Liver (tissue), 9 donors: ENCODE data around the gene IGF1R. TPM values are rescaled to one million over a fixed set of nuclear protein-coding genes. Genes with fewer than 3 reads are reported as not detected.

Experiments used
- DNase-seq: peaks from one replicate; pipeline ENCODE4 v3.0.0-alpha.2; 2017; ENCODE audit warnings: low spot score
- H3K27ac ChIP-seq, 2 donors: one replicate each; pipeline ENCODE4 v1.7.0; 2013; ENCODE audit warnings: inconsistent platforms in 2 of 2, low read length in 2 of 2, control low read depth in 1 of 2, low read depth in 1 of 2, mild to moderate bottlenecking in 1 of 2
- H3K27me3 ChIP-seq, 4 donors: one replicate each; pipeline versions ENCODE4 v1.6.1 to v1.7.0; 2013; ENCODE audit warnings: low read length in 3 of 4, inconsistent platforms in 1 of 4, mild to moderate bottlenecking in 1 of 4, moderate library complexity in 1 of 4; ENCODE audit not compliant: control insufficient read depth in 4 of 4, insufficient read depth in 4 of 4
- H3K36me3 ChIP-seq, 4 donors: one replicate each; pipeline versions ENCODE4 v1.6.1 to v1.7.0; 2013; ENCODE audit warnings: low read length in 3 of 4, mild to moderate bottlenecking in 3 of 4, low read depth in 1 of 4, moderate library complexity in 1 of 4; ENCODE audit not compliant: control insufficient read depth in 4 of 4, insufficient read depth in 3 of 4
- H3K4me1 ChIP-seq, 4 donors: one replicate each; pipeline versions ENCODE4 v1.6.1 to v1.7.0; 2013; ENCODE audit warnings: low read length in 3 of 4, mild to moderate bottlenecking in 3 of 4, moderate library complexity in 1 of 4; ENCODE audit not compliant: control insufficient read depth in 4 of 4, insufficient read depth in 4 of 4
- H3K4me3 ChIP-seq, 3 donors: one replicate each; pipeline versions ENCODE4 v1.6.1 to v1.7.0; 2013; ENCODE audit warnings: low read length in 3 of 3, control low read depth in 1 of 3, low read depth in 1 of 3, mild to moderate bottlenecking in 1 of 3
- H3K9ac ChIP-seq, 2 donors: one replicate each; pipeline ENCODE4 v1.7.0; 2013; ENCODE audit warnings: low read length in 2 of 2, mild to moderate bottlenecking in 2 of 2, moderate library complexity in 2 of 2, control low read depth in 1 of 2, low read depth in 1 of 2
- H3K9me3 ChIP-seq, 4 donors: one replicate each; pipeline versions ENCODE4 v1.6.1 to v1.7.0; 2013; ENCODE audit warnings: low read length in 3 of 4; ENCODE audit not compliant: control insufficient read depth in 4 of 4
- EGR1 ChIP-seq, 2 donors: IDR thresholded peaks; 2 replicates each; pipeline ENCODE4 v1.6.1; 2016 to 2018; ENCODE audit warnings: antibody characterized with exemption in 2 of 2, low read depth in 2 of 2
- FOXA1 ChIP-seq: IDR thresholded peaks from 2 replicates; pipeline ENCODE4 v1.6.1; 2016; ENCODE audit warnings: antibody characterized with exemption
- FOXA2 ChIP-seq: IDR thresholded peaks from 2 replicates; pipeline ENCODE4 v1.6.1; 2016; ENCODE audit warnings: antibody characterized with exemption
- GABPA ChIP-seq, 2 donors: IDR thresholded peaks in 1 of 2; conservative IDR thresholded peaks in 1 of 2; 2 replicates each; pipeline ENCODE4 v1.6.1; 2016; ENCODE audit warnings: antibody characterized with exemption in 2 of 2, mild to moderate bottlenecking in 1 of 2, moderate library complexity in 1 of 2
- HNF4A ChIP-seq, 2 donors: conservative IDR thresholded peaks; 2 replicates each; pipeline ENCODE4 v1.6.1; 2016; ENCODE audit warnings: antibody characterized with exemption in 2 of 2, mild to moderate bottlenecking in 2 of 2
- HNF4G ChIP-seq: IDR thresholded peaks from 2 replicates; pipeline ENCODE4 v1.6.1; 2016; ENCODE audit warnings: antibody characterized with exemption
- JUND ChIP-seq, 2 donors: IDR thresholded peaks; 2 replicates each; pipeline ENCODE4 v1.6.1; 2016; ENCODE audit warnings: antibody characterized with exemption in 2 of 2
- NR2F2 ChIP-seq: IDR thresholded peaks from 2 replicates; pipeline ENCODE4 v1.6.1; 2016; ENCODE audit warnings: antibody characterized with exemption
- RAD21 ChIP-seq, 2 donors: IDR thresholded peaks; 2 replicates each; pipeline ENCODE4 v1.6.1; 2016; ENCODE audit warnings: antibody characterized with exemption in 2 of 2, mild to moderate bottlenecking in 2 of 2
- RXRA ChIP-seq, 2 donors: IDR thresholded peaks; 2 replicates each; pipeline ENCODE4 v1.6.1; 2017 to 2018; ENCODE audit warnings: antibody characterized with exemption in 2 of 2, mild to moderate bottlenecking in 1 of 2
- SP1 ChIP-seq: IDR thresholded peaks from 2 replicates; pipeline ENCODE4 v1.6.1; 2018; ENCODE audit warnings: antibody characterized with exemption, mild to moderate bottlenecking
- TAF1 ChIP-seq: conservative IDR thresholded peaks from 2 replicates; pipeline ENCODE4 v1.6.1; 2016; ENCODE audit warnings: antibody characterized with exemption, mild to moderate bottlenecking
- YY1 ChIP-seq: IDR thresholded peaks from 2 replicates; pipeline ENCODE4 v1.6.1; 2016; ENCODE audit warnings: antibody characterized with exemption, mild to moderate bottlenecking
- WGBS: extraction: QIAGEN DNeasy Blood & Tissue Kit; methylation state at CpG from one replicate; pipeline ENCODE4 v1.1.7; 2013; 5-methylcytosine and 5-hydroxymethylcytosine counted together
- polyA plus RNA-seq, 2 donors: library from polyadenylated mRNA; stranded (reverse) in 1 of 2; unstranded in 1 of 2; fragments of 200-250 nt in 1 of 2; fragments of >200 nt in 1 of 2; fragmentation: Nextera tagmentation in 1 of 2; extraction: Ambion mirVana in 1 of 2; gene quantifications; one replicate each; pipeline versions ENCODE4 v1.2.1 to v1.2.3, GENCODE V29; 2013 to 2015
- total RNA-seq, 2 donors: library from RNA; depleted of rRNA; stranded (reverse); fragments of >200 nt; gene quantifications; one replicate each; pipeline ENCODE4 v1.2.3, GENCODE V29; 2014
- TF ChIP-seq, protein P1 (sequence below): IDR thresholded peaks from 2 replicates; pipeline ENCODE4 v1.6.1; 2016; ENCODE audit warnings: antibody characterized with exemption, mild to moderate bottlenecking
- TF ChIP-seq, protein P2 (sequence below): fragments of 150-350 bp; IDR thresholded peaks from 2 replicates; pipeline ENCODE4 v1.5.1; 2017; ENCODE audit warnings: improper control_type of control experiment, low read depth, low read length; ENCODE audit not compliant: missing input control
- TF ChIP-seq, protein P3 (sequence below): IDR thresholded peaks from 2 replicates; pipeline ENCODE4 v1.6.1; 2016; ENCODE audit warnings: antibody characterized with exemption
- TF ChIP-seq, protein P4 (sequence below): IDR thresholded peaks from 2 replicates; pipeline ENCODE4 v1.6.1; 2016; ENCODE audit warnings: antibody characterized with exemption
- TF ChIP-seq, protein P5 (sequence below): IDR thresholded peaks from 2 replicates; pipeline ENCODE4 v1.6.1; 2016; ENCODE audit warnings: antibody characterized with exemption
- donor health status: healthy.
- donor health status: healthy.
- donor health status: healthy.
- donor health status: healthy.
- donor health status: healthy.

The IGF1R gene
- total and polyA plus RNA-seq, 4 donors: 0.69 to 10.3 (median 3.2) TPM

DNA sequence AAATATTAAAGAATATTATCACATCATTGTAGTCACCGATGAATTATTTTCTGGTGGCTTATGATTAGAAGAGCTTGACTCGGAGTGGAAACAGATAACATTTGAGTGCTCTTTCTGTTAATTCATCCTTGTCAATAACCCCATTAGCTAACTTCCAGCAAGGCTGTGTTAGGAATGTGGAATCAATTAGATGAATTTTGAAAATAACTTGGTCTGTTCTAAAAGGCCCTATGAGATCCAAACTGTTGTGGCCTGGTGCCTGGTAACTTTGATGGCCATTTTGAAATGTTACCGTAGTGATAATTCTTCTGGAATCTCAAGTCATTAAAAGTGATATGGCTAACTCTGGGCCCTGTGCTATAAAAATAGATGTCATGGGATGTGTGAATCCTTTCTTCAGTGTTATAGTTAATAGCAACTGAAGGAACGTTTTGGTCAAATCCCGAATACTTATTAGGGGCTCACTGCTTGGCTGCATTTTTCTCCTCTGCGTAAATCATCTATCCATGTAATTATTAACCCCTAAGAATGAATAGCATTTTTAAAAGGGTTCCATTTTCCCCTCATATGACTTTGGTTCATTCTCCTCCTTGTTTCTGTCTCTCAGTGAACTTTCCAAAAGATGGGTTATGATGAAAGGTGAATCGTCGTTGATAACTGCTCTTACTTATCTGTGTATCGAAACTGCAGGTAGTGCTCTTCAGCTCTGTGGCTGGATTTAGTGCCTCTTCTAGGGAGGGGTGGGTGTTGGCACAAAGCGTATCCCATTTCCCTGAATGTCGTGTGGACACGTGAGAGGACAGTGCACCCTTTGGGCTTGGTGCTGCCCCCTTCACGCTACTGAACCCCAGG lies 82.7 kb downstream of the IGF1R start:
- Histone ChIP-seq H3K4me3 (no peak overlapping the region), H3K27me3 (no peaks in the 10 kb centered on the region), H3K9ac (no peak overlapping the region), H3K36me3 (no peaks in the 10 kb centered on the region), H3K27ac (no peak overlapping the region), H3K4me1 (peaks cover 0 to 12% (median 2%) of the 10 kb centered on the region in 4 donors), H3K9me3 (no peaks in the 10 kb centered on the region)
- TF ChIP-seq FOXA2 (no peak), GABPA (IDR thresholded peaks at IDR 0.05 in 1 of 2, conservative IDR thresholded peaks at IDR 0.05 in 1 of 2) (no peak), HNF4G (no peak)
- no peak for DNase-seq
- 91% methylated on average over 13 of the region's 13 CpGs for WGBS

DNA sequence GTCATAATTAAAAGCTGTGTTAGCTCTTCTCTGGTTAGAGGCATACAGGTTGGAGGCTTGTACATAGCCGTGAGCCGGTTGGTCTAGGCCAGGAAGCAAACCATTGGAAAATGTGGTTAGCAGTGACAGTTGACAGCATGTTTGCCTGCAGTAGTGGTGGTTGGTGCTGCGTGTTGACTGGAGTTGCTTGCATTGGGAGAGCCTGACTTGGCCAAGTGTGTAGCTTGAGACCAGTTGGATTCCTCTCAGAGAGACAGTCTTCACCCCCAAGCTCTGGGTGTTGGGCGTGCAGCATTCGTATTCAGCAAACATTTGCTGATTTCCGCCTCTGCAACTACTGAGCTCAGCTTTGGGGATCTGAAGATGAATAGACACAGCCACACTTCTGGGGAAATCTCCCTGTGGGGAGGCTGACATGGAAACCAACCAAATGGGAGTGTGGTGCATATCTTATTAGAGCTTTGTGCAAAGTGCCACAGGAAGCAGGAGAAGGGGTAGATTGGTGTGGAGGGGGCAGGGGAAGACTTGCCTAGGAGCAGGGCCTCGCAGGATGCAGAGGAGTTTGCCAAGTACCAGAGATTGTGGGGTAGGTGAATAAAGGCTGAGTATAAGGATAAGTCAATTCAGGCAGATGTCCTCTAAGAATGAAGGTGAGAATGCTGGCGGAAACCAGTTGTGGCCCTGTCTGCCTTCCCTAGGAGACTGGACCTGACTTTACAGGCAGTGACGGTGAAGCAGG lies 83.5 kb downstream of the IGF1R start:
- H3K36me3 ChIP-seq: no peaks in the 10 kb centered on the region
- TF ChIP-seq RXRA (IDR thresholded peaks at IDR 0.05) (no peak), HNF4G (no peak), HNF4A (conservative IDR thresholded peaks at IDR 0.05) (no peak), JUND (IDR thresholded peaks at IDR 0.05) (no peak), YY1 (no peak), TAF1 (no peak), EGR1 (IDR thresholded peaks at IDR 0.05; ENCODE audit: low read depth in 2 of 2) (no peak), NR2F2 (no peak), FOXA1 (no peak), SP1 (no peak), RAD21 (IDR thresholded peaks at IDR 0.05) (no peak)
- TF ChIP-seq, protein P1, sequence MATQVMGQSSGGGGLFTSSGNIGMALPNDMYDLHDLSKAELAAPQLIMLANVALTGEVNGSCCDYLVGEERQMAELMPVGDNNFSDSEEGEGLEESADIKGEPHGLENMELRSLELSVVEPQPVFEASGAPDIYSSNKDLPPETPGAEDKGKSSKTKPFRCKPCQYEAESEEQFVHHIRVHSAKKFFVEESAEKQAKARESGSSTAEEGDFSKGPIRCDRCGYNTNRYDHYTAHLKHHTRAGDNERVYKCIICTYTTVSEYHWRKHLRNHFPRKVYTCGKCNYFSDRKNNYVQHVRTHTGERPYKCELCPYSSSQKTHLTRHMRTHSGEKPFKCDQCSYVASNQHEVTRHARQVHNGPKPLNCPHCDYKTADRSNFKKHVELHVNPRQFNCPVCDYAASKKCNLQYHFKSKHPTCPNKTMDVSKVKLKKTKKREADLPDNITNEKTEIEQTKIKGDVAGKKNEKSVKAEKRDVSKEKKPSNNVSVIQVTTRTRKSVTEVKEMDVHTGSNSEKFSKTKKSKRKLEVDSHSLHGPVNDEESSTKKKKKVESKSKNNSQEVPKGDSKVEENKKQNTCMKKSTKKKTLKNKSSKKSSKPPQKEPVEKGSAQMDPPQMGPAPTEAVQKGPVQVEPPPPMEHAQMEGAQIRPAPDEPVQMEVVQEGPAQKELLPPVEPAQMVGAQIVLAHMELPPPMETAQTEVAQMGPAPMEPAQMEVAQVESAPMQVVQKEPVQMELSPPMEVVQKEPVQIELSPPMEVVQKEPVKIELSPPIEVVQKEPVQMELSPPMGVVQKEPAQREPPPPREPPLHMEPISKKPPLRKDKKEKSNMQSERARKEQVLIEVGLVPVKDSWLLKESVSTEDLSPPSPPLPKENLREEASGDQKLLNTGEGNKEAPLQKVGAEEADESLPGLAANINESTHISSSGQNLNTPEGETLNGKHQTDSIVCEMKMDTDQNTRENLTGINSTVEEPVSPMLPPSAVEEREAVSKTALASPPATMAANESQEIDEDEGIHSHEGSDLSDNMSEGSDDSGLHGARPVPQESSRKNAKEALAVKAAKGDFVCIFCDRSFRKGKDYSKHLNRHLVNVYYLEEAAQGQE: no peak
- TF ChIP-seq, protein P2, sequence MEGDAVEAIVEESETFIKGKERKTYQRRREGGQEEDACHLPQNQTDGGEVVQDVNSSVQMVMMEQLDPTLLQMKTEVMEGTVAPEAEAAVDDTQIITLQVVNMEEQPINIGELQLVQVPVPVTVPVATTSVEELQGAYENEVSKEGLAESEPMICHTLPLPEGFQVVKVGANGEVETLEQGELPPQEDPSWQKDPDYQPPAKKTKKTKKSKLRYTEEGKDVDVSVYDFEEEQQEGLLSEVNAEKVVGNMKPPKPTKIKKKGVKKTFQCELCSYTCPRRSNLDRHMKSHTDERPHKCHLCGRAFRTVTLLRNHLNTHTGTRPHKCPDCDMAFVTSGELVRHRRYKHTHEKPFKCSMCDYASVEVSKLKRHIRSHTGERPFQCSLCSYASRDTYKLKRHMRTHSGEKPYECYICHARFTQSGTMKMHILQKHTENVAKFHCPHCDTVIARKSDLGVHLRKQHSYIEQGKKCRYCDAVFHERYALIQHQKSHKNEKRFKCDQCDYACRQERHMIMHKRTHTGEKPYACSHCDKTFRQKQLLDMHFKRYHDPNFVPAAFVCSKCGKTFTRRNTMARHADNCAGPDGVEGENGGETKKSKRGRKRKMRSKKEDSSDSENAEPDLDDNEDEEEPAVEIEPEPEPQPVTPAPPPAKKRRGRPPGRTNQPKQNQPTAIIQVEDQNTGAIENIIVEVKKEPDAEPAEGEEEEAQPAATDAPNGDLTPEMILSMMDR: no peak
- TF ChIP-seq, protein P3, sequence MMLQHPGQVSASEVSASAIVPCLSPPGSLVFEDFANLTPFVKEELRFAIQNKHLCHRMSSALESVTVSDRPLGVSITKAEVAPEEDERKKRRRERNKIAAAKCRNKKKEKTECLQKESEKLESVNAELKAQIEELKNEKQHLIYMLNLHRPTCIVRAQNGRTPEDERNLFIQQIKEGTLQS: no peak
- TF ChIP-seq, protein P4, sequence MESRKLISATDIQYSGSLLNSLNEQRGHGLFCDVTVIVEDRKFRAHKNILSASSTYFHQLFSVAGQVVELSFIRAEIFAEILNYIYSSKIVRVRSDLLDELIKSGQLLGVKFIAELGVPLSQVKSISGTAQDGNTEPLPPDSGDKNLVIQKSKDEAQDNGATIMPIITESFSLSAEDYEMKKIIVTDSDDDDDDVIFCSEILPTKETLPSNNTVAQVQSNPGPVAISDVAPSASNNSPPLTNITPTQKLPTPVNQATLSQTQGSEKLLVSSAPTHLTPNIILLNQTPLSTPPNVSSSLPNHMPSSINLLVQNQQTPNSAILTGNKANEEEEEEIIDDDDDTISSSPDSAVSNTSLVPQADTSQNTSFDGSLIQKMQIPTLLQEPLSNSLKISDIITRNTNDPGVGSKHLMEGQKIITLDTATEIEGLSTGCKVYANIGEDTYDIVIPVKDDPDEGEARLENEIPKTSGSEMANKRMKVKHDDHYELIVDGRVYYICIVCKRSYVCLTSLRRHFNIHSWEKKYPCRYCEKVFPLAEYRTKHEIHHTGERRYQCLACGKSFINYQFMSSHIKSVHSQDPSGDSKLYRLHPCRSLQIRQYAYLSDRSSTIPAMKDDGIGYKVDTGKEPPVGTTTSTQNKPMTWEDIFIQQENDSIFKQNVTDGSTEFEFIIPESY: no peak
- TF ChIP-seq, protein P5, sequence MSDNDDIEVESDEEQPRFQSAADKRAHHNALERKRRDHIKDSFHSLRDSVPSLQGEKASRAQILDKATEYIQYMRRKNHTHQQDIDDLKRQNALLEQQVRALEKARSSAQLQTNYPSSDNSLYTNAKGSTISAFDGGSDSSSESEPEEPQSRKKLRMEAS: no peak
- no peaks in the 10 kb centered on the region for H3K9me3 ChIP-seq
- DNase-seq: no peak
- H3K4me3 ChIP-seq: no peak overlapping the region
- H3K27me3 ChIP-seq: no peaks in the 10 kb centered on the region
- 89% methylated on average over 9 of the region's 9 CpGs for WGBS
- no peak overlapping the region for H3K9ac ChIP-seq
- peaks cover 0 to 12% (median 2%) of the 10 kb centered on the region in 4 donors for H3K4me1 ChIP-seq
- no peak overlapping the region for H3K27ac ChIP-seq
